MM.1S (cell line): ENCODE data around the gene COLGALT1.

ENCODE experiments used
- DNase-seq: peaks from one replicate; pipeline ENCODE4 v3.0.0-alpha.2; 2015
- H2AFZ ChIP-seq: fragments of 300-600 bp; sonication (generic); 2 replicates; pipeline ENCODE4 v1.6.0; 2016; ENCODE audit warnings: antibody characterized with exemption, low read length
- H3F3A ChIP-seq: fragments of 300-600 bp; sonication (generic); 2 replicates; pipeline ENCODE4 v1.6.1; 2016; ENCODE audit warnings: mild to moderate bottlenecking, antibody characterized with exemption, low read length, moderate library complexity, mixed read lengths; ENCODE audit not compliant: insufficient read depth
- H3K27ac ChIP-seq: fragments of 300-600 bp; sonication (generic); 2 replicates; pipeline ENCODE4 v1.5.1; 2016; ENCODE audit warnings: mild to moderate bottlenecking, low read length
- H3K27me3 ChIP-seq: fragments of 300-600 bp; sonication (generic); replicated peaks from 2 replicates; pipeline ENCODE4 v1.6.0; 2016; ENCODE audit warnings: low read length; ENCODE audit not compliant: insufficient read depth
- H3K36me3 ChIP-seq: fragments of 300-600 bp; sonication (generic); replicated peaks from 2 replicates; pipeline ENCODE4 v1.6.1; 2016; ENCODE audit warnings: mild to moderate bottlenecking, low read length, mixed read lengths; ENCODE audit not compliant: insufficient read depth
- H3K4me1 ChIP-seq: fragments of 300-600 bp; sonication (generic); 2 replicates; pipeline ENCODE4 v1.6.1; 2016; ENCODE audit warnings: low read length, mixed read lengths
- H3K4me2 ChIP-seq: fragments of 300-600 bp; sonication (generic); 2 replicates; pipeline ENCODE4 v1.6.0; 2016; ENCODE audit warnings: low read depth, low read length
- H3K4me3 ChIP-seq: fragments of 300-600 bp; sonication (generic); 2 replicates; pipeline ENCODE4 v1.5.1; 2016; ENCODE audit warnings: low read length, mixed read lengths
- H3K79me2 ChIP-seq: fragments of 300-600 bp; sonication (generic); 2 replicates; pipeline ENCODE4 v1.6.1; 2016; ENCODE audit warnings: mixed run types, low read length, mixed read lengths
- H3K9ac ChIP-seq: fragments of 300-600 bp; sonication (generic); 2 replicates; pipeline ENCODE4 v1.6.1; 2016; ENCODE audit warnings: low read length, mixed read lengths
- H3K9me2 ChIP-seq: fragments of 300-600 bp; sonication (generic); replicated peaks from 2 replicates; pipeline ENCODE4 v1.6.1; 2016; ENCODE audit warnings: mild to moderate bottlenecking, low read length, mixed read lengths; ENCODE audit not compliant: insufficient read depth
- H3K9me3 ChIP-seq: fragments of 300-600 bp; sonication (generic); replicated peaks from 2 replicates; pipeline ENCODE4 v1.6.1; 2016; ENCODE audit warnings: mild to moderate bottlenecking, low read length, mixed read lengths; ENCODE audit not compliant: insufficient read depth
- H4K20me1 ChIP-seq: fragments of 300-600 bp; sonication (generic); 2 replicates; pipeline ENCODE4 v1.6.1; 2016; ENCODE audit warnings: mild to moderate bottlenecking, low read length, moderate library complexity, mixed read lengths; ENCODE audit not compliant: insufficient read depth
- CTCF ChIP-seq: fragments of 300-600 bp; sonication (generic); IDR thresholded peaks from 2 replicates; pipeline ENCODE4 v1.5.1; 2016; ENCODE audit warnings: antibody characterized with exemption, low read length, mixed read lengths
- EZH2 ChIP-seq: fragments of 300-600 bp; sonication (generic); optimal IDR thresholded peaks from 2 replicates; pipeline ENCODE3; 2017; ENCODE audit warnings: low read depth, mild to moderate bottlenecking, antibody characterized with exemption, low read length, mixed read lengths
- EZH2phosphoT487 ChIP-seq: fragments of 300-600 bp; sonication (generic); IDR thresholded peaks from 2 replicates; pipeline ENCODE4 v1.6.1; 2018; ENCODE audit warnings: antibody characterized with exemption, low read length

Gene COLGALT1

GRCh38 chr19:17538684-17539237 is 16.7 kb upstream of the COLGALT1 start:
- Histone ChIP-seq H2AFZ (no peak overlapping the region), H3K9me3 (no peaks in the 10 kb centered on the region), H3K79me2 (no peaks in the 10 kb centered on the region), H3K4me1 (no peaks in the 10 kb centered on the region), H3K4me2 (peak overlapping the region; percentile 32; the same call in 1 of the 2 replicates), H3K4me3 (no peak overlapping the region), H3K27ac (no peak overlapping the region), H3F3A (no peaks in the 10 kb centered on the region), H3K9me2 (no peaks in the 10 kb centered on the region), H3K36me3 (no peaks in the 10 kb centered on the region), H3K9ac (no peak overlapping the region), H4K20me1 (no peaks in the 10 kb centered on the region), H3K27me3 (peaks cover 84% of the 10 kb centered on the region)
- no peak for TF ChIP-seq EZH2phosphoT487
- TF ChIP-seq CTCF, result no peak
- no peak for TF ChIP-seq EZH2
- no peak for DNase-seq

GRCh38 chr19:17539238-17540117 is 16.0 kb upstream of the COLGALT1 start:
- Histone ChIP-seq H3K9ac (no peak overlapping the region), H3K27ac (no peak overlapping the region)
- DNase-seq, result peak; percentile 75

GRCh38 chr19:17540174-17540573 is 15.3 kb upstream of the COLGALT1 start:
- no peaks in the 10 kb centered on the region for H3K4me1 ChIP-seq
- H2AFZ ChIP-seq, result no peak overlapping the region
- H3K27me3 ChIP-seq, result peaks cover 85% of the 10 kb centered on the region
- DNase-seq, result no peak
- H3F3A ChIP-seq, result no peaks in the 10 kb centered on the region
- H3K27ac ChIP-seq, result no peak overlapping the region
- H4K20me1 ChIP-seq, result no peaks in the 10 kb centered on the region
- TF ChIP-seq CTCF (no peak), EZH2 (no peak), EZH2phosphoT487 (no peak)
- H3K9ac ChIP-seq, result no peak overlapping the region
- no peaks in the 10 kb centered on the region for H3K79me2 ChIP-seq
- no peaks in the 10 kb centered on the region for H3K9me3 ChIP-seq
- H3K9me2 ChIP-seq, result no peaks in the 10 kb centered on the region
- H3K36me3 ChIP-seq, result no peaks in the 10 kb centered on the region
- no peak overlapping the region for H3K4me2 ChIP-seq
- no peak overlapping the region for H3K4me3 ChIP-seq

More at GRCh38 chr19:17539238-17540117, 16.0 kb upstream of the COLGALT1 start:
- TF ChIP-seq CTCF (no peak), EZH2 (no peak), EZH2phosphoT487 (no peak)
- no peak overlapping the region for H2AFZ ChIP-seq
- H3K9me2 ChIP-seq, result no peaks in the 10 kb centered on the region
- no peaks in the 10 kb centered on the region for H3K9me3 ChIP-seq
- no peaks in the 10 kb centered on the region for H3K4me1 ChIP-seq
- no peaks in the 10 kb centered on the region for H4K20me1 ChIP-seq
- no peak overlapping the region for H3K4me3 ChIP-seq
- no peaks in the 10 kb centered on the region for H3K79me2 ChIP-seq
- no peaks in the 10 kb centered on the region for H3F3A ChIP-seq
- H3K4me2 ChIP-seq, result peak overlapping the region; percentile 32; the same call in 1 of the 2 replicates
- peaks cover 87% of the 10 kb centered on the region for H3K27me3 ChIP-seq
- H3K36me3 ChIP-seq, result no peaks in the 10 kb centered on the region
